HepG2 (cell line): Measurements from ENCODE around the gene ANKAR. TPM values are rescaled to one million over a fixed set of nuclear protein-coding genes. Genes with fewer than 3 reads are reported as not detected.
"Not testable (repeated sequence)": the region's sequence is repeated elsewhere in the genome, so short reads cannot be mapped to it uniquely, and the experiment has no call there.

Source experiments
- ATAC-seq: fragments of 200-7000 bp; cut with Tn5 transposase; 3 replicates; pipeline ENCODE4 v1.9.1; 2020; ENCODE audit warnings: mild to moderate bottlenecking, moderate library complexity
- BruUV-seq: library from RNA; stranded (reverse); fragments of 400-500 nt; replicated peaks from 2 replicates; lab custom pipeline; 2021; lab: Mats Ljungman, UMichigan
- CTCF ChIA-PET: fragments of 300-600 bp; formaldehyde crosslinking; extraction: SDS; loops from one replicate; lab custom pipeline; 2021; ENCODE audit warnings: low total read pairs, inconsistent platforms, low intra/inter-chr PET ratio; lab: Yijun Ruan, JAX
- POLR2A ChIA-PET: fragments of 350-600 bp; sonication (Branson Sonifier 250); formaldehyde crosslinking; loops from one replicate; lab custom pipeline; 2020; ENCODE audit warnings: antibody characterized with exemption, inconsistent platforms; lab: Yijun Ruan, JAX
- DNase-seq: peaks from one replicate; pipeline ENCODE4 v3.0.0-alpha.2; 2015; ENCODE audit warnings: low spot score
- FAIRE-seq: peaks from 3 replicates; lab custom pipeline; 2011; peaks lifted over from hg19 to GRCh38; lab: Jason Lieb, UNC
- H2AFZ ChIP-seq: one replicate; pipeline ENCODE4 v1.6.1; 2011; ENCODE audit warnings: low read length, inconsistent platforms
- H3K27ac ChIP-seq: fragments of 300-600 bp; 3 replicates; pipeline ENCODE4 v1.8.0; 2011; ENCODE audit warnings: mixed run types, mild to moderate bottlenecking, mixed read lengths, low read length, inconsistent platforms; ENCODE audit not compliant: insufficient read depth; ENCODE audit errors: extremely low read length
- H3K27me3 ChIP-seq, 2 experiments: fragments of 200-600 bp in 1 of 2; 2 replicates in 1 of 2; 3 replicates in 1 of 2; pipeline versions ENCODE4 v1.6.0 to v1.8.0; 2011; ENCODE audit warnings: low read length in 2 of 2, mild to moderate bottlenecking in 2 of 2, moderate library complexity in 2 of 2, inconsistent platforms in 1 of 2; ENCODE audit not compliant: insufficient read depth in 2 of 2, control insufficient read depth in 1 of 2
- H3K36me3 ChIP-seq, 2 experiments: fragments of 200-600 bp in 1 of 2; replicated peaks in 1 of 2; 2 replicates in 1 of 2; 3 replicates in 1 of 2; pipeline versions ENCODE4 v1.5.1 to v1.8.0; 2011; ENCODE audit warnings: low read length in 2 of 2, inconsistent platforms in 1 of 2; ENCODE audit not compliant: insufficient read depth in 2 of 2, control insufficient read depth in 1 of 2
- H3K4me1 ChIP-seq: 2 replicates; pipeline ENCODE4 v1.5.1; 2012; ENCODE audit warnings: low read length, inconsistent platforms; ENCODE audit not compliant: insufficient read depth
- H3K4me2 ChIP-seq: 2 replicates; pipeline ENCODE4 v1.6.0; 2011; ENCODE audit warnings: low read depth, low read length, inconsistent platforms
- H3K4me3 ChIP-seq, 3 experiments: fragments of 200-600 bp in 1 of 3; sonication (generic), shearing (Covaris generic) in 1 of 3; replicated peaks in 1 of 3; 2 replicates each; pipeline ENCODE4 v1.5.1; 2011 to 2016; ENCODE audit warnings: low read length in 3 of 3, inconsistent platforms in 2 of 3, low read depth in 2 of 3, mild to moderate bottlenecking in 2 of 3, control low read depth in 1 of 3, mixed read lengths in 1 of 3; ENCODE audit not compliant: insufficient read depth in 1 of 3
- H3K79me2 ChIP-seq: one replicate; pipeline ENCODE4 v1.6.1; 2011; ENCODE audit warnings: low read length, inconsistent platforms; ENCODE audit not compliant: insufficient read depth
- H3K9ac ChIP-seq: 2 replicates; pipeline ENCODE4 v1.6.0; 2011; ENCODE audit warnings: mild to moderate bottlenecking, low read depth, low read length, inconsistent platforms; ENCODE audit not compliant: insufficient read depth
- H3K9me3 ChIP-seq: 2 replicates; pipeline ENCODE4 v1.5.1; 2012; ENCODE audit warnings: mild to moderate bottlenecking, low read length
- H4K20me1 ChIP-seq: 2 replicates; pipeline ENCODE4 v1.6.0; 2011; ENCODE audit warnings: inconsistent platforms, mild to moderate bottlenecking, low read length, moderate library complexity; ENCODE audit not compliant: insufficient read depth
- CEBPB ChIP-seq: IDR thresholded peaks from 2 replicates; pipeline ENCODE4 v1.6.1; 2011; ENCODE audit warnings: low read depth, low read length, improper control_type of control experiment, borderline replicate concordance
- MBNL3 ChIP-seq: fragments of 250-450 bp; sonication (Bioruptor Pico); conservative IDR thresholded peaks from 2 replicates; pipeline ENCODE4 v1.8.0; 2022; ENCODE audit warnings: mild to moderate bottlenecking, inconsistent platforms
- YY1 ChIP-seq: IDR thresholded peaks from 2 replicates; pipeline ENCODE4 v1.6.1; 2011; ENCODE audit warnings: low read length, low read depth, moderate library complexity, mild to moderate bottlenecking; ENCODE audit not compliant: insufficient read depth, insufficient replicate concordance
- ZMYM3 ChIP-seq: sonication (generic); formaldehyde crosslinking; IDR thresholded peaks from 2 replicates; pipeline ENCODE4 v1.5.1; 2020; ENCODE audit warnings: mild to moderate bottlenecking, missing genetic modification reagents
- WGBS: methylation state at CpG from one replicate; pipeline ENCODE4 v1.1.6; 2017; ENCODE audit warnings: low lambda C conversion rate; 5-methylcytosine and 5-hydroxymethylcytosine counted together
- in situ Hi-C: cut with HindIII; loops from 2 replicates; pipeline ENCODE4 v1.10.0; 2017; ENCODE audit warnings: low pct_unique_long_range_greater_than_20kb; ENCODE audit not compliant: extremely low pct_ligation_motif_present
- intact Hi-C: fragments of 100-400 bp; cut with micrococcal nuclease; formaldehyde crosslinking; loops from one replicate; pipeline ENCODE4 v1.10.0; 2022; ENCODE audit not compliant: unreplicated experiment
- polyA plus RNA-seq, 8 experiments: library from polyadenylated mRNA; depleted of rRNA in 3 of 8; stranded (reverse) in 7 of 8; unstranded in 1 of 8; fragments of >200 nt; fragmentation: Illumina TruSeq in 4 of 8; extraction: Trizol in 4 of 8; gene quantifications; 2 replicates each; pipeline versions ENCODE4 v1.2.1 to v1.2.3, GENCODE V29; 2011 to 2016; ENCODE audit warnings: low read depth in 4 of 8, missing spikeins in 1 of 8, mixed read lengths in 1 of 8; ENCODE audit not compliant: insufficient read depth in 1 of 8
- total RNA-seq, 5 experiments: library from RNA; depleted of rRNA; stranded (reverse); fragments of >200 nt; fragmentation: Illumina TruSeq; extraction: Trizol; gene quantifications; 2 replicates each; pipeline ENCODE4 v1.2.3, GENCODE V29; 2016; ENCODE audit warnings: low read depth in 1 of 5
- TF ChIP-seq, protein P1 (sequence below): sonication (generic); formaldehyde crosslinking; IDR thresholded peaks from 2 replicates; pipeline ENCODE4 v1.4.0; 2020; ENCODE audit warnings: missing genetic modification reagents
- TF ChIP-seq, protein P2 (sequence below): sonication (generic); formaldehyde crosslinking; IDR thresholded peaks from 2 replicates; pipeline ENCODE4 v1.5.1; 2020; ENCODE audit warnings: mild to moderate bottlenecking, missing genetic modification reagents, moderate library complexity

Gene ANKAR
- total and polyA plus RNA-seq, 2 of the 13 experiments (the other 11 are each of a cell fraction or from before 2014, with no cell fraction given): 3.6 to 5.0 TPM

DNA sequence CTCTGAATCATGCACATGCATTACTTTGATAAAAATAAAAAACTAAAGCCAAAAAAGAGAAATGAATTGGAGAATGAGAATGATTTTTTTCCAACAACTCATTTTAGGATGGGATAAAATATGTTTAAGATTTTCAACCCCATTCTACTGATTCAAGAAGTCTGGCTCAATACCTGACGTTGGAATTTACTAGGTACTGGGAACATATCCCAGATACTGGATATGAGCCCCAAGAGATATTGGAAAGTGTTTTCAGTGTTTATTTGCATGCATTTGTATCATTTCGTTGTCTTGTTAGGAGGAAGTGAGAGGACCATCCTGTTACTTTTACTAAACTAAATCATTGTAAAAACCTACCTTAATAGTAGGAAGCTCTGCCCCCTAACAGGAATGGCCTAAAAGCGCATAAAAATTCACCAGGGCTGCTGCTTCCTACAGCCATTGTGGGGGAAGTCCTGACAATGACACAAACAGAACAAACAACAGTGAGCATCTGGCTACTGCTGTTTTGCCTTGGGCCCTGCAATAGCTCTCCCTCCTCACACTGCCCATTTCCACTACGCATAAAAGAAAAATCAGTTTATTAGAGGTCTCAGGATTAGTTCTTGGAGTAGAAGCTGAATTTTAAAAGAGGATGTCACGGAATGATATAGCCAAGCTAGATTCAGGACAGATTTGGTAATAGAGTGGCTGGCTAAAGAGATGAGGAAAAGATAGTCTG lies 35.2 kb downstream of the ANKAR start (continued):
- TF ChIP-seq, protein P1, sequence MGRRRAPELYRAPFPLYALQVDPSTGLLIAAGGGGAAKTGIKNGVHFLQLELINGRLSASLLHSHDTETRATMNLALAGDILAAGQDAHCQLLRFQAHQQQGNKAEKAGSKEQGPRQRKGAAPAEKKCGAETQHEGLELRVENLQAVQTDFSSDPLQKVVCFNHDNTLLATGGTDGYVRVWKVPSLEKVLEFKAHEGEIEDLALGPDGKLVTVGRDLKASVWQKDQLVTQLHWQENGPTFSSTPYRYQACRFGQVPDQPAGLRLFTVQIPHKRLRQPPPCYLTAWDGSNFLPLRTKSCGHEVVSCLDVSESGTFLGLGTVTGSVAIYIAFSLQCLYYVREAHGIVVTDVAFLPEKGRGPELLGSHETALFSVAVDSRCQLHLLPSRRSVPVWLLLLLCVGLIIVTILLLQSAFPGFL: no peak
- TF ChIP-seq ZMYM3: no peak
- TF ChIP-seq MBNL3 (CRISPR knock-in tag): no peak
- no peak for TF ChIP-seq YY1

DNA sequence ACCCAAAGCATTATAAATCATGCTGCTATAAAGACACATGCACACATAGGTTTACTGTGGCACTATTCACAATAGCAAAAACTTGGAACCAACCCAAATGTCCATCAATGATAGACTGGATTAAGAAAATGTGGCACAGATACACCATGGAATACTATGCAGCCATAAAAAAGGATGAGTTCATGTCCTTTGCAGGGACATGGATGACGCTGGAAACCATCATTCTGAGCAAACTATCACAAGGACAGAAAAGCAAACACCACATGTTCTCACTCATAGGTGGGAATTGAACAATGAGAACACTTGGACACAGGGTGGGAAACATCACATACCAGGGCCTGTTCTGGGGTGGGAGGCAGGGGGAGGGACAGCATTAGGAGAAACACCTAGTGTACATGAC lies 43.1 kb downstream of the ANKAR start:
- H2AFZ ChIP-seq, H3K4me2 ChIP-seq, intact Hi-C loops, BruUV-seq, FAIRE-seq, H3K9me3 ChIP-seq, H3K27me3 ChIP-seq, H3K79me2 ChIP-seq, H3K9ac ChIP-seq, H3K4me3 ChIP-seq, CTCF ChIA-PET, H3K4me1 ChIP-seq, H3K27ac ChIP-seq, H3K36me3 ChIP-seq, in situ Hi-C loops, H4K20me1 ChIP-seq, ATAC-seq, POLR2A ChIA-PET, DNase-seq: not testable (repeated sequence)
- 28% methylated on average over 1 of the region's 1 CpG for WGBS

DNA sequence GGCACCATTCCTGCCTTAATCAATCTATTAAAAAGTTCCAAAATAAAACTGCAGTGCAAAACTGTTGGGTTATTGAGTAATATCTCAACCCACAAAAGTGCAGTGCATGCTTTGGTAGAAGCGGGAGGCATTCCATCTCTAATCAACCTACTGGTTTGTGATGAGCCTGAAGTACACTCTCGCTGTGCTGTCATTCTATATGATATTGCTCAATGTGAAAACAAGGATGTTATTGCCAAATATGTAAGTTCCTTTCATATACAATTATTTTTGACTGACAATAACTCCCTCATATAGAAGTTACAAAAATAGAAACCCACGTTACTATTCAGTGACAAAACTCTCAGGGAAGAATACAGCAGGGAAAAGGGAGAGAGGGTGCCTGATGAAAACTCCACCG lies 45.1 kb downstream of the ANKAR start:
- DNase-seq (no peak), ATAC-seq (no peak), FAIRE-seq (no peak)
- no peak overlapping the region for H3K4me3 ChIP-seq
- H3K27me3 ChIP-seq: no peaks in the 10 kb centered on the region
- ChIA-PET CTCF (no interaction called here), POLR2A (no interaction called here)
- in situ Hi-C loops: no loop called here
- TF ChIP-seq, protein P2, sequence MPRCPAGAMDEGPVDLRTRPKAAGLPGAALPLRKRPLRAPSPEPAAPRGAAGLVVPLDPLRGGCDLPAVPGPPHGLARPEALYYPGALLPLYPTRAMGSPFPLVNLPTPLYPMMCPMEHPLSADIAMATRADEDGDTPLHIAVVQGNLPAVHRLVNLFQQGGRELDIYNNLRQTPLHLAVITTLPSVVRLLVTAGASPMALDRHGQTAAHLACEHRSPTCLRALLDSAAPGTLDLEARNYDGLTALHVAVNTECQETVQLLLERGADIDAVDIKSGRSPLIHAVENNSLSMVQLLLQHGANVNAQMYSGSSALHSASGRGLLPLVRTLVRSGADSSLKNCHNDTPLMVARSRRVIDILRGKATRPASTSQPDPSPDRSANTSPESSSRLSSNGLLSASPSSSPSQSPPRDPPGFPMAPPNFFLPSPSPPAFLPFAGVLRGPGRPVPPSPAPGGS (CRISPR knock-in tag): no peak
- 0 out of 2 replicates have a peak, but pooled peaks have one; percentile 17 for TF ChIP-seq CEBPB
- no peak overlapping the region for H3K4me2 ChIP-seq
- 88% methylated on average over 4 of the region's 4 CpGs for WGBS
- no peaks in the 10 kb centered on the region for H3K4me1 ChIP-seq
- H3K79me2 ChIP-seq: no peaks in the 10 kb centered on the region
- H3K9ac ChIP-seq: no peak overlapping the region
- no TSS peak for BruUV-seq
- no peaks in the 10 kb centered on the region for H4K20me1 ChIP-seq
- no peaks in the 10 kb centered on the region; the same call in 1 of the 2 replicates for H3K9me3 ChIP-seq
- H3K27ac ChIP-seq: no peak overlapping the region
- intact Hi-C loops: no loop called here
- H3K36me3 ChIP-seq: no peaks in the 10 kb centered on the region
- no peak overlapping the region for H2AFZ ChIP-seq
